Measurements from ENCODE around the gene ZNF346.

ZNF346 gene

GRCh38 chr5:177113566-177114424 is 91.3 kb downstream of the ZNF346 start:
- H3K27ac ChIP-seq = no peak overlapping the region
- H3K4me1 ChIP-seq (ENCODE audit: low read depth, poor library complexity, severe bottlenecking) = peaks cover 17% of the 10 kb centered on the region
- peak; percentile 90 for TF ChIP-seq CTCF (conservative IDR thresholded peaks at IDR 0.05; ENCODE audit: low read depth, low read length)
- H2AFZ ChIP-seq (ENCODE audit: low read depth) = peak overlapping the region; percentile 80
- H3K79me2 ChIP-seq (ENCODE audit: insufficient read depth, low read depth) = no peaks in the 10 kb centered on the region
- no peak overlapping the region for H3K4me2 ChIP-seq
- no peak overlapping the region for H3K4me3 ChIP-seq (IDR thresholded peaks at IDR 0.05; ENCODE audit: insufficient read depth, low read depth, low read length)
- H3K36me3 ChIP-seq (ENCODE audit: insufficient read depth) = no peaks in the 10 kb centered on the region
- H3K27me3 ChIP-seq (ENCODE audit: insufficient read depth, low read depth) = no peaks in the 10 kb centered on the region
- H3K9ac ChIP-seq = no peak overlapping the region
- no peaks in the 10 kb centered on the region for H4K20me1 ChIP-seq (ENCODE audit: insufficient read depth)

- no peak overlapping the region for H2AFZ ChIP-seq (ENCODE audit: low read depth)
- no peak overlapping the region for H3K27ac ChIP-seq
- H3K36me3 ChIP-seq (ENCODE audit: insufficient read depth) = no peaks in the 10 kb centered on the region
- H3K27me3 ChIP-seq (ENCODE audit: insufficient read depth, low read depth) = no peaks in the 10 kb centered on the region
- H3K4me3 ChIP-seq (IDR thresholded peaks at IDR 0.05; ENCODE audit: insufficient read depth, low read depth, low read length) = no peak overlapping the region
- TF ChIP-seq CTCF (conservative IDR thresholded peaks at IDR 0.05; ENCODE audit: low read depth, low read length) = no peak
- no peak overlapping the region for H3K9ac ChIP-seq
- H3K79me2 ChIP-seq (ENCODE audit: insufficient read depth, low read depth) = no peaks in the 10 kb centered on the region
- peaks cover 8% of the 10 kb centered on the region for H3K4me1 ChIP-seq (ENCODE audit: low read depth, poor library complexity, severe bottlenecking)
- H4K20me1 ChIP-seq (ENCODE audit: insufficient read depth) = no peaks in the 10 kb centered on the region
- no peak overlapping the region for H3K4me2 ChIP-seq
Measured at GRCh38 chr5:177116631-177117373, 94.3 kb downstream of the ZNF346 start.

- Histone ChIP-seq H3K4me3 (IDR thresholded peaks at IDR 0.05; ENCODE audit: insufficient read depth, low read depth, low read length) (no peak overlapping the region), H3K27ac (no peak overlapping the region), H3K27me3 (ENCODE audit: insufficient read depth, low read depth) (no peaks in the 10 kb centered on the region), H3K79me2 (ENCODE audit: insufficient read depth, low read depth) (no peaks in the 10 kb centered on the region), H4K20me1 (ENCODE audit: insufficient read depth) (no peaks in the 10 kb centered on the region), H3K4me2 (no peak overlapping the region), H3K36me3 (ENCODE audit: insufficient read depth) (no peaks in the 10 kb centered on the region), H3K4me1 (ENCODE audit: low read depth, poor library complexity, severe bottlenecking) (peaks cover 8% of the 10 kb centered on the region), H3K9ac (no peak overlapping the region), H2AFZ (ENCODE audit: low read depth) (no peak overlapping the region)
- TF ChIP-seq CTCF (conservative IDR thresholded peaks at IDR 0.05; ENCODE audit: low read depth, low read length) = no peak
Measured at GRCh38 chr5:177117441-177118045, 95.0 kb downstream of the ZNF346 start.

- H3K9ac ChIP-seq = no peak overlapping the region
- H4K20me1 ChIP-seq (ENCODE audit: insufficient read depth) = no peaks in the 10 kb centered on the region
- no peaks in the 10 kb centered on the region for H3K27me3 ChIP-seq (ENCODE audit: insufficient read depth, low read depth)
- H3K4me3 ChIP-seq (IDR thresholded peaks at IDR 0.05; ENCODE audit: insufficient read depth, low read depth, low read length) = no peak overlapping the region
- no peak overlapping the region for H2AFZ ChIP-seq (ENCODE audit: low read depth)
- no peak overlapping the region for H3K4me2 ChIP-seq
- no peaks in the 10 kb centered on the region for H3K79me2 ChIP-seq (ENCODE audit: insufficient read depth, low read depth)
- no peaks in the 10 kb centered on the region for H3K4me1 ChIP-seq (ENCODE audit: low read depth, poor library complexity, severe bottlenecking)
- TF ChIP-seq CTCF (conservative IDR thresholded peaks at IDR 0.05; ENCODE audit: low read depth, low read length) = no peak
- H3K36me3 ChIP-seq (ENCODE audit: insufficient read depth) = no peaks in the 10 kb centered on the region
- H3K27ac ChIP-seq = no peak overlapping the region
Measured at GRCh38 chr5:177122566-177122965, 100.1 kb downstream of the ZNF346 start.

All from KMS-11 (cell line).